GM03348 (cell line): ENCODE data around the gene PLEKHF1.
"Not testable (repeated sequence)": the region's sequence is repeated elsewhere in the genome, so short reads cannot be mapped to it uniquely, and the experiment has no call there.

ENCODE experiments used
- DNase-seq: peaks from one replicate; pipeline ENCODE4 v3.0.0; 2012; ENCODE audit warnings: low spot score

Gene PLEKHF1

DNA sequence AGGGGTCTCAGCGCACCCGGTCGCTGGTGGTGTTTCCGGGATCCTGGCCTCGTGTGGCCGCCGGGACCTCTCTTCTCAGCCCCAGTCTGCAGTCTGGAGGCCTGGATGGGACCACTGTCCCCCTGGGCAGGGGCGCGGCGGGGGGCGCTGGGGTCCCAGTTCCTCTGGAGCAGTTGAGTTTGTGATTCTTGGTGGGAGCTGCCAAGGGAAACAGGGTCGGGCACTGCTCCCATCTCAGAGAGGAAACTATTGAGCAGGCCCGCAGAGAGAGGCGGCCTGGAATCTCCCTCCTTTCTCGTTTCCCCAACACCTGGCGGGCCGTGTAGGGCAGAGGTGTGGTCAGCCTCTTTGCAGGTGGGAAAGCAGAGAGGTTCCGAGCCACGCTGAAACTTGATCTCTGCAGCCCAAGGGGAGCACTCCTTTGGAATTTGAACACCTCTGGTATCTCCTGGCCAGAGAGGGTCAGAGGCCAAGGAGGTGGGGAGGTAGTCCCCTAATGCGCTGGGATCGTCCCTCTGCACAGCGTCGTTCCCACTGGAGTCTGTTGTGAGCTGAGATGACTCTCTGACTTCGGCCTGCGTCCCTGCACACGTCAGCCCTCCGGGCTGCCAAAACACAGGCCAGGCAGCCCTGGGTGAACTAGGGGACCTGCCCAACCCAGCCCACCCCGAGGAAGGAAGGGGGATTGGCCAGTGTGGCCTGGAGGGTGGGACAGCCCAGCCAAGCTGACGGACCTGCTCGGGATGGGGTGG lies 741 bp downstream of the PLEKHF1 start:
- DNase-seq, result peak; percentile 82

DNA sequence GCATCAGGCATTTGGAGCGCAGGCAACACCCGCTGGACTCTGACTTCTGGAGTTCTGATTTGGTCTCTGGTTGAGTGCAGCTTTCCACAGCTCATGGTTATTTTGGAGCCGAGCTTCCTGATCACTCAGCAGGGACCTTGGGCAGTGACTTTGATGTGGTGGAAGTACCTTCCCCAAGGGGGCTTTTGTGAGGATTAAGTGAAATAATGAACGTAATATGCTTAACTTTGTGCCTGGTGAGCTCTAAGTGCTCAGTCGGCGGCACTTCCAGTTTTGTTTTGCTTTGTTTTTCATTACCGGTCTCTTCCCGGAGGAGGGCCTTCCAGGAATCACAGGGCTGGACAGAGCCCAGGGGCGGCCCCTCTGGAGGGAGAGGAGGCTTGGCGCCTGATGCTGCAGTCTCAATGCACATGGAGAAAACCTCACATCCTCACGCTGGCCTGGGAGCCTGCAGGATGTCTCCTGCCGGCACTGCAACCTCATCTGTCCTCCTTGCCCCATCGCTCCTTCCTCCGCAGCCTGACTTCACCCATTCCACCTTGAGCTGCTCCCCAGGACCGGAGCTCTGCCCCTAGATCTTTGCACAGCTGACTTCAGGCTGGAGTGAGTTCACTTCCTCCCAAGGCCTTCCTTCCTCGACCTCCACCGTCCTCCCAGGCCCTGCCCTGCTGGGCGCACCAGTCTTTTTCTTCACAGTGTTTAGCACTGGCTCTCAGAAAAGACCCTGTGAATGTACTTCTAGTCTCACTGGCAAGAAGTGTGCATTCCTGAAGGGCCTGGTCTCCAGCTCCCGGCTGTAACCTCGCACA lies 1.5 kb downstream of the PLEKHF1 start:
- peak; percentile 85 for DNase-seq

DNA sequence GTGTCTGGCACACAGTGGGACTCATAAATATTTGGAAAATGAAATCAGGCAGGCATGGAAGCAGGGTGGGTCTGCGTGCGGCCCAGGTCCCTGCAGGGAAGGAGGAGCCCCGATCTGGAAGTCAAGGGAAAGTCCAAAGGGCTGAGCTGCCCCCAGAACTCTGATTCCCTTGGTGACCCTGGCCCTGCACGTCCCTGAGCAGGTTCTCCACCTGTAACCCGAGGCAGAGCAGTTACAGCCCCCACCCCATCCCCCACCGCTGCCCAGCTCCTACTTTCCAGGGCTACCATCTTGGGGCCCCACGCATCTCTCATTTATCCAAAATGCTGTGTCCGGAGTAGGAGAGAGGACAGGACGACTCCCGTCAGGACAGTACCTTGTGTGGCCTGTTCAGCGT lies 2.1 kb downstream of the PLEKHF1 start:
- no peak for DNase-seq

DNA sequence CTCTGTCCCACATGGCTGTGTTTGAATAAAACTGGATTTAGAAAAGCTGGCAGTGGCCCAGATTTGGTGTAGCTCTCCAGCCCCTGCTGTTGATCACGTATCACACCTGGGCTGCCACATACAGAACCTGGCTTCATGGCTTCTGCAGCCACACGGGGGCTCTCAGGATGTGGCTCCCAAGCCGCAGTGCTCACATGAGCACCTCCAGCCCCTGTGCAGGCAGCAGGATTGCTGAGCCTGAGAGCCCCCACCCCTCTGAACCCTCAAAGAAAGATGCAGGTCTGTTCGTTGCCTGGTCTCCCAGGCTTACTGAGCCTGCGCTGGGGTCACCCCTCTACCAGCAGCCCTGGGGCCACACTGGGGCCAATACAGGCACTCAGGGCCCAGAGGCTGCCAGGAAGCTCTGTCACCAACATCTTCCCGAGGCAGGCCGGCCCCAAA lies 2.7 kb downstream of the PLEKHF1 start:
- DNase-seq, result peak; percentile 6

DNA sequence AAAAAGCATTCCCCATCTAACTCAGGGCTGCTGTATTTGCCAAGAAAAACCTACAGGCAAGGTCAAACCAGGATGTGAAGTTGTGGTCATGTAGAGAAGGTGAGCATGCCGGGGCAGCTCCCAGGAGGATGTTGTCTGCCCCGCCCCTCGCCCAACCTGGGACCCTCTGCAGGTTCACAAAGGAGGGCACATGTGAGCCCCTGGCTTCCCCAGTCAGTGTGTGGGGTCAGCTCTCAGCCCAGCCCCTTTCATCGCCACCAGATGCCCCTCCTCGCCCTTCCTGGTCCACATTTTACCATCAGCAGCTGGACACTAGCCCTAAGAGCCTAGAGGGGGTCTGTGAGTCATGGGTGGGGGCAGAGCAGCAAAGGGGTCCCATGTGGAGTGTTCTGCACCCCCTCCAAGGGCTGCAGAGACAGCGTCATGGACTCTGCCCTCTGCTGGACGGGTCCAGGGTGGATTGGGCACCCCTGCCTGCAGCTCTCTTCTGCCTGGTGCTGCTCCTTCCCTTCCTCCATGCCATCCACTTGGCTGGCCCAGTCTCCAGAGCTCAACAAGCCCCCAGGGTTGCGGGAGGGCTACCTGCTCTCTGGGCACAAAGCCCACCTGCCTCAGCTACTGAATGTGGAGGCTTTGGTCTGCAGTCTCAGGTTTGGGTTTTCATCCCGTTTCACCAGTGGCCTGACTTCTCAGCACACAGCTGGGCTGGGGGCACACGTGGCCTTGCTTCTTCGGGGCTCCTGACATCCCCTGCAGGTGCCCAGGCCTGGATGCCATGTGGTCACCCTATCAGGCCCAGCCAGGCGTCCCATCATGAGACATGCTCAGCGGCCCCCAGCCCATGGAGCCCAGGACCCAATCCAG lies 3.7 kb downstream of the PLEKHF1 start:
- peak; percentile 27 for DNase-seq

DNA sequence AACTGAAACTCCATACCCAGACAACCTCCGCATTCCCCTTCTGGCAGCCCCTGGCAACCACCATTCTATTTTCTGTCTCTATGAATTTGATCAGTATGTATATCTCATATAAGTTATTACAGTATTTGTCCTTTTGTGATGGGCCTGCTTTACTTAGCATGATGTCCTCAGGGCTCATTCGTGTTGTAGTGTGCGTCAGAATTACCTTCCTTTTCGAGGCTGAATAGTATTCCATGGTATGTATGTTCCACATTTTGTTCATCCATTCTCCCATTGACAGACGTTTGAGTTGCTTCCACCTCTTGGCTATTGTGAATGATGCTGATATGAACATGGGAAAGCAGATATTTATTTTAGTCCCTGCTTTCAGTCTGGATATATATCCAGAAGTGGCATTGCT lies 5.0 kb downstream of the PLEKHF1 start:
- DNase-seq, result no peak

DNA sequence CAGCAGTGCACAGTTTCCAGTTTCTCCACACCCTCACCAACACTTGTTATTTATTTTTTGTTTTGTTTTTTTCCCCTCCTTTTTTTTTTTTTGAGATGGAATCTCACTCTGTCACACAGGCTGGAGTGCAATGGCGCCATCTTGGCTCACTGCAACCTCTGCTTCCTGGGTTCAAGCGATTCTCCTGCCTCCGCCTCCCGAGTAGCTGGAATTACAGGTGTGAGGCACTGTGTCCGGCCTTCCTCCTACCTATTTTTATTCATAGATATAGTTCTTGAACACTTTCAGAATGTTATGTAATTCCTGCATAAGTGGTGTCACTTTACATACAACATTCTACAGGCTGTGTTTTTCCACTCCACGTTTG lies 5.7 kb downstream of the PLEKHF1 start:
- DNase-seq, result not testable (repeated sequence)

DNA sequence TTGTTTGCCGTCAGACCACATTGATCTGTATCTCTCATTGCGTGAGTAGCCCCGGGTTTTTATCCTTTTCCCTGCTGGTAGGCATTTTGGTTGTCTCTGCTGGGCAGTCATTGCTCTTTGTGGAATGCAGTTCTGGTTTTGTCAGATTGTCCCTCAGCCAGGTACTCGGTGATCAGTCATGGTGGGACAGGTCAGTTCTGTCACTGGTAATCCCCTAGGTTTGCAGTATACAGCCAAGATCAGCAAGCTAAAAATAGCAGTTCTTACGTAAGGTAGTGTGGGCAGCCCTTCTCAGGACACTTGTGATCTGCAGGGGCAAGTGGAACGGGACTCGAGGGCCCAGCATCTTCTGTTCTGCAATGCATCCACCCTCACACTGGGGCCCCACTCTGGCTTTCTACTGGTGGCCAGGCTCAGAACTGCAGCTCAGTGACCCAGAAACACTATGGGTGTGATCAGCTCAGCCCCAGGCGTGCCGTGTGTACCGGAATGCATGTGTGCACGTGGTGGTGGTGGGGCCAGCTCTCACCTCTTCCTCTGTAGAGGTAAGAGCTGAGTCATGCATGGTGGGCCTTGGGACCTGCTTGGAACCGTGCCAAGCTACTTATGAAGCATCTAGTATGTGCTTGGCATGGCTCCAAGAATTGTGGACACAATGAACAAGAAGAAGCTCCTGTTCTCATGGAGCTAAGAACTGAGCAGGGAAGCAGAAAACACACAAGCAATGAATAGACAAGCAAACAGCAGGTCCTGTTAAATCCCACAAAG lies 6.3 kb downstream of the PLEKHF1 start:
- peak; percentile 15 for DNase-seq

DNA sequence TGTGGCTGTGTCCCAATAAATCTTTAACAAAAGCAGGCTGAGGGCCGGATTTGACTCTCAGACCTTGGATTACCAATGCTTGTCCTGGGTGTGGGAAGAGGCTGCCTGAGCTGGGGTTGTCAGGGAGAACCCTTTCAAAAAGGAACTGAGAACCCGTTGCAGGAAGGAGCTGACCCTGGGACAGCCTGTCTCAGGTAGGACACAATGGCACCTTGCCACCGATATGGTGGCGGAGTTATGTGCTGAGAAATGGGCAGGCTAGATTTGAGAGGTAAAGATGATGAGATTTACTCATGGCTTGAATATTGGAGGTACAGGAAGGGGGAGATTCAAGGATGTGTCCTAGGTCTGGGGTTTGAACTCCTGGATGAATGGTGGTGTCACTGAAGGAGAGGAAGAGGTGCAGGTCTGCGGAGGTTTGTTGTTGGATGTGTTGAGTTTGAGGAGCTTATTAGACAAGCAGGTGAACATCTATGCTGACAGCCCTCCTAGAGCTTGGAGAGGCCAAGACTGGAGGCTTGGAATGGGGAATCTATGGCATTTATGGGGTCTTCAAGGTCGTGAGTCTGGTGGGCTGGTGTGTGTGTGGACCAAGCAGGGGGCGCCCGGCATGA lies 7.2 kb downstream of the PLEKHF1 start:
- DNase-seq, result no peak

DNA sequence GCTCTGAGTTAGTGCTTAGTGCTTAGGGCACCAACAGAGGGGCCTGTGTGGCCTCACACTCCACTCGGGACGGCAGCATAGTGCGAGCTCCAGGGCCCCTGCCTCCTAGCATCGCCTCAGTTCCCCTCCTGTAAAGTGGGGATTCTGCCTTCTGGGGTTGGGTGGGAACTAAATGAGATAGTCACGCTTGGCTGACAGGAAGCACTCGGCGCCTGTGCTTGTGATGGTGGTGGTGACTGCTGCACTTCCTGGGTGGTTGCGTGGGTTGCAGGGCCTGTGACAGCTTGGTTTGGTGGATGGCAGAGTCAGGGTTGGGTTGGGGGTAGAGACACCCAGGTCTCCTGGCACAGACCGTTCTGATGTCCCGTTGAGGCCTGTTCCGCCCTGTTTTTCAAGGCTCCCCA lies 7.7 kb downstream of the PLEKHF1 start:
- peak; percentile 1 for DNase-seq

DNA sequence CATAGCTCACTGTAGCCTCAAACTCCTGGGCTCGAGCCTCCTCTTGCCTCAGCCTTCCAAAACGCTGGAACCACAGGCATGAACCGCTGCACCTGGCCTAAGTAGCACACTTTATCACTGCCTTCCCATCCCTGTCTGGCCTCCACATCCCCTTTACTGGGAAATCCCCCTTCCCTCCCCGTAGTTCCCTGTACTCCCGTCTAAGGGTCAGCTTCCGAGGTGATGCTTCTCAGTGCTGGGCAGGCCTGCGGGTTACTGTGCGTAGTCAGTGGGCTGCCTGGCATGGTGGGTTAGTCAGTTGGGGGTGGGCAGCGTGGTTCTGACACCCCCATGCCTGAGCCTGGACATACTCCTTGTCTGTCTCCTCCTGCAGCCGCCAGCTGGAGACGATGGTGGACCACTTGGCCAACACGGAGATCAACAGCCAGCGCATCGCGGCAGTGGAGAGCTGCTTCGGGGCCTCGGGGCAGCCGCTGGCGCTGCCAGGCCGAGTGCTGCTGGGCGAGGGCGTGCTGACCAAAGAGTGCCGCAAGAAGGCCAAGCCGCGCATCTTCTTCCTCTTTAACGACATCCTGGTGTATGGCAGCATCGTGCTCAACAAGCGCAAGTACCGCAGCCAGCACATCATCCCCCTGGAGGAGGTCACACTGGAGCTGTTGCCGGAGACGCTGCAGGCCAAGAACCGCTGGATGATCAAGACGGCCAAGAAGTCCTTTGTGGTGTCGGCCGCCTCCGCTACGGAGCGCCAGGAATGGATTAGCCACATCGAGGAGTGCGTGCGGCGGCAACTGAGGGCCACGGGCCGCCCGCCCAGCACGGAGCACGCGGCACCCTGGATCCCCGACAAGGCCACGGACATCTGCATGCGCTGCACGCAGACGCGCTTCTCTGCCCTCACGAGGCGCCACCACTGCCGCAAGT lies 8.4 kb downstream of the PLEKHF1 start:
- no peak for DNase-seq

DNA sequence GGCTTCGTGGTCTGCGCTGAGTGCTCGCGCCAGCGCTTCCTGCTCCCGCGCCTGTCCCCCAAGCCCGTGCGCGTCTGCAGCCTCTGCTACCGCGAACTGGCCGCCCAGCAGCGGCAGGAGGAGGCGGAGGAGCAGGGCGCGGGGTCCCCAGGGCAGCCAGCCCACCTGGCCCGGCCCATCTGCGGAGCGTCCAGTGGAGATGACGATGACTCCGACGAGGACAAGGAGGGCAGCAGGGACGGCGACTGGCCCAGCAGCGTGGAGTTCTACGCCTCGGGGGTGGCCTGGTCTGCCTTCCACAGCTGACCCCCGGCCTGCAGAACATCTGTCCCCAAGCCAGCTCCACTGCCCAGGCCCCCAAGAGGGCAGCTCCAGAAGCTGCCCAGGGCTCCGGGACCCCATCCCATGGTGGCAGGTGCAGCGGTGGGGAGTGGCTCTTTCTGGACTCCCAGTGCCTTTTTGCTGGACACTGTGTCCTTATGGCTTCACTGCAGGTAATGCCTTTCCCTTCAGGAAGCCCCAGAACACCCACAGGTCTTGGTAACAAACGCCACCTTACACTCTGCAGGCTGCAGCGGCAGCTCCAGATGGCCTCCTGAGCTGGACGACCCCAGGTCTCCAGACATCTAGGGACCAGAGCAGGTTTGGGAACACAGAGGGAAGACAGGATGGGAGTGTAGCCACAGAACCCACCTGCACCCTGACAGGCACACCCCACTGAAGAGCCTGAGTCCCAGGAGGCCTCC lies 9.3 kb downstream of the PLEKHF1 start:
- no peak for DNase-seq

DNA sequence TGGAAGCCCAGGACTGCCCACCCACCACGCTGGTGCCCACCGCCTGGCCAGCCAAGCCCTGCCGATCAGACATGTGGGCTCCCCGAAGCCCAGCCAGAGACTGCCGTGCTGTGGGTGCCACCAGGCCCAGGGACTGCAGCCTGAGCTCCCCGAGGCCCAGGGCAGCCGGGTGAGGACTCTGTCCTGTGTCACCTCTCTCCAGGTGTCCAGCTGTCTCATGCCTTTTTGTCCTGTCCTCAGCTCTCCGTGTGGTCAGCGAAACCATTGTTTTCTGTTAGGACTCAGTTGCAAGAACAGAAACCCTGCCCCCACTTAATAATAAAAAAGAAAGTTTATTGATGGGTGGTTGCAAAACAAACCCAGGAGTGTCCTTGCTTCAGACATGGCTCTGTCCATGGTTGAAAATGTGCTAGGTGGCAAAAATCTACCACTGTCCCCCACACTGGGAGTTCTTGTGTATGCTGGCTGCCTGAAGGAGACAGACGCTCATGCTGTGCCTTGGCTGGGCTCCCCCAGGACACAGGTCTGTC lies 9.9 kb downstream of the PLEKHF1 start:
- no peak for DNase-seq

DNA sequence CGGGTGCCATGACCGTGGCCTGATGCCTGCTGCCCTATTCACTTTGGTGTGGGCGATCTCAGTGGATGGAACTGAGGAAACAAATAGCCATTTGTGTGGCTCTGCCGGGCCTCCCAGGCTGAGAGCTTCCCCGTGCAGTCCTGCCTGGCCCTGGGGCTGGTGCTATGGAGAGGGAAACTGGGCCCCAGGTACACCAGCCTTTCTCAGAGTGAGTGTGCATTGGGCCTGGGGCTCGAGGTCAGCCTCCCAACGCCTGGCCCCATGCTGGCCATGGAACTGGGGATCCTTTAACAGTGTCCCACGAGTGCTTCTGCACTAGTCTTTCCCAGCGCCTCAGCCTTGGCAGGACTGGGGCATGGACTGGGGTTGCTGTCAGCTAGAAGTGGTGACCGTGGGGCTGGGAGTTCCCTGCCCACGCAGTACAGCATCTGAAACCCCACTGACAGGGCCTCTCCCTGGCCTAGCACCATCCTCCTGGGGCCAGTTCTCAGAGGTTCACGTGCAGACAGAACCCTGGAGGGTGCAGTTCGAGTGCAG lies 10.5 kb downstream of the PLEKHF1 start:
- DNase-seq, result no peak

DNA sequence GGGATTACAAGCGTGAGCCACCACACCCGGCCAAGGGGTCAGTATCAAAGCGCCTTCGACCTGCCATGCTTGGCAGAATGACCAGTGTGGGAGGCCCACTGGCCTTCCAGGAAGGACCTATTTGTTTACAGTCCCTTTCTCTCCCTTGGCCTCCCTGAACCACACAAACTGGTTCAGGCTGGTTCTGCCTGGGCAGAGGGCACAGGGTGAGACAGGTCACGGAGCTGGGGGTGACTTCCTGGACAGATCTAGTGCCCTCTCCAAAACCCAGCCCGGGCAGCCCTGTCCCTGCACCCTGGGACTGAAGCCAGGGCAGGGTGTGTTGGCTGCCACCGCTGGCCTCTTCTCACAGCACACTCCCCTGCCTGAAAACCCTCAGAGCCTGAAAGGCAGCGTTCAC lies 11.3 kb downstream of the PLEKHF1 start:
- DNase-seq, result no peak

DNA sequence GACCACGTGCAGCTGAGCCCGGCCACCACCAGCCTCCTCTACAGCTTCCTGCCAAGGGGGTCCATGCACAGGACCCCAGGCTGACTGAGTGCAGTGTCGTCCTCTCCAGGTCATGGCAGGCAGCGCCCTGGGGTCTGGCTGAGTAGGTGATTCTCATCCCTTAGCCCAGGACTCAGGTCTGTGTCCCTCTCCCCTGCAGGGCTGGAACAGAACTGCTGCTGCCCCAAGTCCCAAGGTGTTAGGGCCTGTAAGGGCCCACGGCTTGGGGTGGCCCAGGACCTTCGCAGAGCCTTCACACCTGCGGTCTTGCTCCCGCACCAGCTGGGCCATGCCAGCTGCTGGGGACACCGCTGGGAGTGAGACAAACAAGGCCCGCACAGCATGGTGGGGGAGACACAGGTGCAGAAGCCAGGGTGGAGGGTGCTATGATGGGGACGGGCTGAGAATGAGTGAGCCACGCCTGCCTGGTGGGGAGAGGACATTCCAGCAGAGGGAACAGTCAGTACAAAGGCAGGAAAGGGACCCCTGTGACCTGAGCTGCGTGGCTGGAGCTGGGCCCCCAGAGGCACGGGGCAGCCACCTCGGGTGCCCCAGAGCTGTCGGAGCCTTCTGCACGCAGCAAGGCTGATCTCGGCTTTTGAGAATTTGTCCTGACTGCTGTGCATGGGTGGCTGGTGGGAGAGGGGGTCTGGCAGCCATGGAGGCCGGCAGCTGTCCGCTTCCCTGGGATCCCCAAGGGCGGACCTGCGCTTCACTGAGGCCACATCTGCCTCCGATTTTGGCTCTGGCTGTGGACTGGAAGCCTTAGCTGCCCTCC lies 11.9 kb downstream of the PLEKHF1 start:
- no peak for DNase-seq

DNA sequence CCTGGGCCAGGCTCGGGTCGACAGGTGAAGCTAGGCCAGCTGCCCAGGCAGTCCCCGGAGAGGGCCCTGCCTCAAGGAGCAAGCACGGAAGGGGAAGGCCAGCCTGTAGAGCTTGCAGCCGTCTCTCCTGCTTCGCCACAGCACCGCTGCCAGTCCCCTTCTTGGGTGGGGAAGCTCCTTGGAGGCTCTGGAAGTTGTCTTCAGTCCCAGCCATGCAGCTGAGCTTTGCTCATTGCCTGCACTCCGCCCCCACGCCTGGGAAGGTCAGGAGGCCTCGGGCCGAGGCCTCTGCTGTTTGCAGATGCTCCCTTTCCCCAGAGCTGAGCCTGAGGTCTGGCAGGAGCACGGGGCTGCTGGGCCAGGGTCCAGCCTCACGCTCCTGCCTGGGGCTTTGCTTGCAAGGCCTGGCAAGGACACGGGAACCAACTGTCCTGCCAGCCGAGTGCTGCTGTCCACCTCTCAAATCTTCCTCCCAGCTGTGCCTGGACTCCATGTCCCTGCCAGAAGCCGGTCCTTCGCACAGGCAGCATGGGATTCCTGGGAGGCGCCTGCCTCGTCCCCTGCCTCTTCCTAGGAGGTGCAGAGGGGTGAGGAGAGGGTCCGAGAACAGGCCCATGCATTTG lies 13.3 kb downstream of the PLEKHF1 start:
- no peak for DNase-seq
